GM23338 (cell line): ENCODE measurements around the gene KDM4B. TPM values are rescaled to one million over a fixed set of nuclear protein-coding genes. Genes with fewer than 3 reads are reported as not detected.

Source experiments
- ATAC-seq: fragments of 200-7000 bp; cut with Tn5 transposase; 3 replicates; pipeline ENCODE4 v1.9.1; 2020
- DNase-seq: peaks from one replicate; pipeline ENCODE4 v3.0.0-alpha.2; 2015; ENCODE audit warnings: low spot score
- H2AFZ ChIP-seq: fragments of 200-600 bp; sonication (generic); 2 replicates; pipeline ENCODE4 v1.8.0; 2016; ENCODE audit warnings: antibody characterized with exemption, mild to moderate bottlenecking, moderate library complexity
- H3F3A ChIP-seq: fragments of 200-600 bp; sonication (generic); replicated peaks from 2 replicates; pipeline ENCODE4 v1.8.0; 2017; ENCODE audit warnings: antibody characterized with exemption, mixed run types, low read depth
- H3K27ac ChIP-seq: fragments of 200-600 bp; sonication (generic); 2 replicates; pipeline ENCODE4 v1.6.1; 2016; ENCODE audit warnings: low read depth
- H3K27me3 ChIP-seq: fragments of 200-600 bp; sonication (generic); 2 replicates; pipeline ENCODE4 v1.8.0; 2016; ENCODE audit warnings: mild to moderate bottlenecking, mixed run types, moderate library complexity; ENCODE audit not compliant: insufficient read depth
- H3K36me3 ChIP-seq: fragments of 200-600 bp; sonication (generic); 2 replicates; pipeline ENCODE4 v1.8.0; 2016; ENCODE audit warnings: mild to moderate bottlenecking; ENCODE audit not compliant: insufficient read depth
- H3K4me1 ChIP-seq: fragments of 200-600 bp; sonication (generic); 2 replicates; pipeline ENCODE4 v1.8.0; 2016; ENCODE audit warnings: mild to moderate bottlenecking, moderate library complexity; ENCODE audit not compliant: insufficient read depth
- H3K4me2 ChIP-seq: fragments of 200-600 bp; sonication (generic); 2 replicates; pipeline ENCODE4 v1.7.1; 2017; ENCODE audit warnings: mixed run types
- H3K4me3 ChIP-seq: fragments of 200-600 bp; sonication (generic); 2 replicates; pipeline ENCODE4 v1.6.1; 2016; ENCODE audit warnings: mixed run types
- H3K79me2 ChIP-seq: fragments of 200-600 bp; sonication (generic); replicated peaks from 2 replicates; pipeline ENCODE4 v1.8.0; 2017; ENCODE audit warnings: mild to moderate bottlenecking; ENCODE audit not compliant: insufficient read depth
- H3K9me2 ChIP-seq: fragments of 200-600 bp; sonication (generic); 2 replicates; pipeline ENCODE4 v1.8.0; 2017; ENCODE audit not compliant: insufficient read depth
- H4K20me1 ChIP-seq: fragments of 200-600 bp; sonication (generic); replicated peaks from 2 replicates; pipeline ENCODE4 v1.8.0; 2017; ENCODE audit warnings: mild to moderate bottlenecking; ENCODE audit not compliant: insufficient read depth
- H3K27ac Mint-ChIP-seq: 2 replicates; pipeline ENCODE4 v1.8.0; 2020; ENCODE audit warnings: inconsistent platforms, mild to moderate bottlenecking, moderate library complexity, mixed read lengths
- H3K27me3 Mint-ChIP-seq: 3 replicates; pipeline ENCODE4 v1.8.0; 2022; ENCODE audit warnings: low read depth, mild to moderate bottlenecking, moderate library complexity, mixed read lengths, inconsistent platforms; ENCODE audit not compliant: insufficient read depth, poor library complexity
- H3K36me3 Mint-ChIP-seq: 3 replicates; pipeline ENCODE4 v1.8.0; 2021; ENCODE audit warnings: low read depth, mild to moderate bottlenecking, inconsistent platforms, moderate library complexity, mixed read lengths
- H3K4me1 Mint-ChIP-seq: 3 replicates; pipeline ENCODE4 v1.8.0; 2020; ENCODE audit warnings: mild to moderate bottlenecking, inconsistent platforms, mixed read lengths
- H3K4me3 Mint-ChIP-seq: 3 replicates; pipeline ENCODE4 v1.8.0; 2021; ENCODE audit warnings: moderate library complexity, mild to moderate bottlenecking, inconsistent platforms, mixed read lengths
- H3K9me3 Mint-ChIP-seq: 3 replicates; pipeline ENCODE4 v1.8.0; 2020; ENCODE audit warnings: moderate library complexity, mild to moderate bottlenecking, inconsistent platforms, mixed read lengths
- CREB1 ChIP-seq: fragments of 250-450 bp; sonication (Bioruptor Pico); IDR thresholded peaks from 2 replicates; pipeline ENCODE4 v1.5.0; 2020; ENCODE audit warnings: low read depth, mild to moderate bottlenecking, moderate library complexity
- EZH2 ChIP-seq: fragments of 200-600 bp; sonication (generic); IDR thresholded peaks from one replicate; pipeline ENCODE4 v1.8.0; 2017; ENCODE audit warnings: antibody characterized with exemption, mild to moderate bottlenecking, low read depth; ENCODE audit not compliant: unreplicated experiment
- JUNB ChIP-seq: IDR thresholded peaks from one replicate; pipeline ENCODE4 v1.6.1; 2016; ENCODE audit warnings: antibody characterized with exemption; ENCODE audit not compliant: unreplicated experiment
- NANOG ChIP-seq: IDR thresholded peaks from 2 replicates; pipeline ENCODE4 v1.6.1; 2016; ENCODE audit warnings: antibody characterized with exemption, borderline replicate concordance
- POLR2AphosphoS5 ChIP-seq: IDR thresholded peaks from 2 replicates; pipeline ENCODE4 v1.6.1; 2016; ENCODE audit warnings: antibody characterized with exemption, low read depth
- STAT1 ChIP-seq: IDR thresholded peaks from one replicate; pipeline ENCODE4 v1.6.1; 2016; ENCODE audit warnings: antibody characterized with exemption; ENCODE audit not compliant: unreplicated experiment
- ZNF114 ChIP-seq: fragments of 250-450 bp; sonication (Bioruptor Pico); IDR thresholded peaks from 2 replicates; pipeline ENCODE4 v1.5.0; 2020; ENCODE audit warnings: mild to moderate bottlenecking, moderate library complexity
- ZNF331 ChIP-seq: fragments of 250-450 bp; sonication (Bioruptor Pico); IDR thresholded peaks from 2 replicates; pipeline ENCODE4 v1.5.0; 2020; ENCODE audit warnings: low read depth, mild to moderate bottlenecking, moderate library complexity
- polyA plus RNA-seq: library from polyadenylated mRNA; unstranded; fragments of >200 nt; fragmentation: Nextera tagmentation; extraction: Ambion mirVana; gene quantifications from 2 replicates; pipeline ENCODE4 v1.2.1, GENCODE V29; 2016
- total RNA-seq: library from RNA; depleted of rRNA; stranded (reverse); fragments of >200 nt; shearing (Covaris generic); gene quantifications from 2 replicates; pipeline ENCODE4 v1.2.3, GENCODE V29; 2014
- TF ChIP-seq, protein P1 (sequence below), 2 experiments: fragments of 200-600 bp in 1 of 2; sonication (generic) in 1 of 2; conservative IDR thresholded peaks; 2 replicates each; pipeline versions ENCODE4 v1.5.1 to v1.6.1; 2016 to 2017; ENCODE audit warnings: antibody characterized with exemption in 2 of 2, low read depth in 2 of 2, mild to moderate bottlenecking in 2 of 2, moderate library complexity in 1 of 2
- TF ChIP-seq, protein P2 (sequence below): IDR thresholded peaks from one replicate; pipeline ENCODE4 v1.6.1; 2018; ENCODE audit warnings: antibody characterized with exemption; ENCODE audit not compliant: unreplicated experiment

Gene KDM4B
- total and polyA plus RNA-seq, 2 experiments from 2014 or later = 9.1 to 27.6 TPM

DNA sequence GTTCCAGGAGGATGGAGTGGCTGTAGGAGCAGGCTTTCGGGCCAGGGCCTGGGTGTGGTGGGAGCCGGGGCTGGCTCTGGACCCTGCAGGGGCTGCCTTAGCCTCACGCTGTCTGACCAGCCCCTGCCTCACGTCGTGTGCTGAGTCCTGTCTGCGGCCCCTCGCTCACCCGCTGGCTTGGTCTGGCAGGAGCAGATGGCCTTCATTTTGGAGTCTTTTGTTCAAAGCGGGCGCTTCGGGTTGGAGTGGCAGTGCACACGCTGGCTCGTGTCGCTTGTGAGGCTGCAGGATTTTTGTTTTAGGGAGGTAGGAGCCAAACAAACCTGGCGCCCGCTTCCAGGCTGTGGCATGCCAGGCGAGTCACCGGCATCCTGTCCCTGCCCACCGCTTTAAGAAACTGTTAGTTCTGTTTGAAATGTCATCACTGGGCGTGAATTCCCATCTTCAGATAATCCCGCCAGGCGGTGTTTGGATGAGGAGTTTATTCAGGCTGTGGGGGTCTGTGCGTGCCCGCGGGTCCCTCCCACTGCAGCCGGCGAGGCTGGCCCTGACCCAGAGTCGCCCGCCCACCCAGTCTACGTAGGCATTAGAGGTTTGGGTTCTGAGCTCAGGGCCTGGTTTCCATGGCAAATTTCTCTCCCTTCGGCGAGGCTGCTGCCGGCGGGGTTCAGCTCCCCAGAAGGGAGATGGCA is 89.8 kb downstream of the KDM4B start:
- H3K4me3 Mint-ChIP-seq = no peak overlapping the region
- H3K79me2 ChIP-seq = no peaks in the 10 kb centered on the region
- no peaks in the 10 kb centered on the region for H3K27me3 ChIP-seq

DNA sequence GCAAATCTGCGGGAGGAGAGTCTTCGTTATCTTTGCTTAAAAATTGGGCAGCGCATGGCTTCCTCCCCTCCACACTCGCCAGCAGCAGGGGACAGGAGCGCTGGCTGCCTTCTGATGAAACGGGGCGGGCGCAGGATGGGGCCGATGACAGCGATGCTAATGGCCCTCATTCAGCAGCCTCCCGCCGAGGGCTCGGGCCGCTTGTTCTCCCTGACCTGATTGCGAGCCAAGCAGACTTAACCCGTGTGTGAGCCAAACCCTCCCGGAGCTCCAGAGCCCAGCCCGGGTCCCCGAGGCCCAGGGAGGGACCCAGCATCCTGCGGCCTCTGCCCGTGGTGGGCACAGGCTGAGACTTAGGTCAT is 90.3 kb downstream of the KDM4B start:
- no peaks in the 10 kb centered on the region for H3K9me2 ChIP-seq
- no peak overlapping the region for H2AFZ ChIP-seq
- H3K4me3 Mint-ChIP-seq = no peak overlapping the region
- no peaks in the 10 kb centered on the region; the same call in 1 of the 2 replicates for H4K20me1 ChIP-seq
- H3K4me2 ChIP-seq = no peak overlapping the region
- no peaks in the 10 kb centered on the region for H3K79me2 ChIP-seq
- H3K36me3 Mint-ChIP-seq = peaks cover 27% of the 10 kb centered on the region
- H3F3A ChIP-seq = no peaks in the 10 kb centered on the region
- ATAC-seq (no peak), DNase-seq (no peak)
- 0 out of 3 replicates have a peak, but pooled peaks cover 3% of the 10 kb centered on the region for H3K4me1 Mint-ChIP-seq
- peaks cover 11% of the 10 kb centered on the region for H3K9me3 Mint-ChIP-seq
- H3K27me3 Mint-ChIP-seq = peaks cover 7% of the 10 kb centered on the region
- 0 out of 2 replicates have a peak, but pooled peaks cover 6% of the 10 kb centered on the region for H3K36me3 ChIP-seq
- H3K27ac ChIP-seq = no peak overlapping the region
- no peak overlapping the region for H3K4me3 ChIP-seq
- no peak overlapping the region; the same call in 1 of the 2 replicates for H3K27ac Mint-ChIP-seq
- H3K27me3 ChIP-seq = no peaks in the 10 kb centered on the region
- no peaks in the 10 kb centered on the region for H3K4me1 ChIP-seq
- TF ChIP-seq JUNB = no peak
- no peak for TF ChIP-seq ZNF114 (CRISPR knock-in tag)
- no peak for TF ChIP-seq STAT1
- TF ChIP-seq, protein P1, sequence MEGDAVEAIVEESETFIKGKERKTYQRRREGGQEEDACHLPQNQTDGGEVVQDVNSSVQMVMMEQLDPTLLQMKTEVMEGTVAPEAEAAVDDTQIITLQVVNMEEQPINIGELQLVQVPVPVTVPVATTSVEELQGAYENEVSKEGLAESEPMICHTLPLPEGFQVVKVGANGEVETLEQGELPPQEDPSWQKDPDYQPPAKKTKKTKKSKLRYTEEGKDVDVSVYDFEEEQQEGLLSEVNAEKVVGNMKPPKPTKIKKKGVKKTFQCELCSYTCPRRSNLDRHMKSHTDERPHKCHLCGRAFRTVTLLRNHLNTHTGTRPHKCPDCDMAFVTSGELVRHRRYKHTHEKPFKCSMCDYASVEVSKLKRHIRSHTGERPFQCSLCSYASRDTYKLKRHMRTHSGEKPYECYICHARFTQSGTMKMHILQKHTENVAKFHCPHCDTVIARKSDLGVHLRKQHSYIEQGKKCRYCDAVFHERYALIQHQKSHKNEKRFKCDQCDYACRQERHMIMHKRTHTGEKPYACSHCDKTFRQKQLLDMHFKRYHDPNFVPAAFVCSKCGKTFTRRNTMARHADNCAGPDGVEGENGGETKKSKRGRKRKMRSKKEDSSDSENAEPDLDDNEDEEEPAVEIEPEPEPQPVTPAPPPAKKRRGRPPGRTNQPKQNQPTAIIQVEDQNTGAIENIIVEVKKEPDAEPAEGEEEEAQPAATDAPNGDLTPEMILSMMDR (conservative IDR thresholded peaks at IDR 0.05; ENCODE audit: low read depth in 2 of 2) = no peak
- no peak for TF ChIP-seq NANOG
- TF ChIP-seq CREB1 (CRISPR knock-in tag) = no peak
- TF ChIP-seq POLR2AphosphoS5 = no peak
- no peak for TF ChIP-seq EZH2
- no peak for TF ChIP-seq ZNF331 (CRISPR knock-in tag)
- TF ChIP-seq, protein P2, sequence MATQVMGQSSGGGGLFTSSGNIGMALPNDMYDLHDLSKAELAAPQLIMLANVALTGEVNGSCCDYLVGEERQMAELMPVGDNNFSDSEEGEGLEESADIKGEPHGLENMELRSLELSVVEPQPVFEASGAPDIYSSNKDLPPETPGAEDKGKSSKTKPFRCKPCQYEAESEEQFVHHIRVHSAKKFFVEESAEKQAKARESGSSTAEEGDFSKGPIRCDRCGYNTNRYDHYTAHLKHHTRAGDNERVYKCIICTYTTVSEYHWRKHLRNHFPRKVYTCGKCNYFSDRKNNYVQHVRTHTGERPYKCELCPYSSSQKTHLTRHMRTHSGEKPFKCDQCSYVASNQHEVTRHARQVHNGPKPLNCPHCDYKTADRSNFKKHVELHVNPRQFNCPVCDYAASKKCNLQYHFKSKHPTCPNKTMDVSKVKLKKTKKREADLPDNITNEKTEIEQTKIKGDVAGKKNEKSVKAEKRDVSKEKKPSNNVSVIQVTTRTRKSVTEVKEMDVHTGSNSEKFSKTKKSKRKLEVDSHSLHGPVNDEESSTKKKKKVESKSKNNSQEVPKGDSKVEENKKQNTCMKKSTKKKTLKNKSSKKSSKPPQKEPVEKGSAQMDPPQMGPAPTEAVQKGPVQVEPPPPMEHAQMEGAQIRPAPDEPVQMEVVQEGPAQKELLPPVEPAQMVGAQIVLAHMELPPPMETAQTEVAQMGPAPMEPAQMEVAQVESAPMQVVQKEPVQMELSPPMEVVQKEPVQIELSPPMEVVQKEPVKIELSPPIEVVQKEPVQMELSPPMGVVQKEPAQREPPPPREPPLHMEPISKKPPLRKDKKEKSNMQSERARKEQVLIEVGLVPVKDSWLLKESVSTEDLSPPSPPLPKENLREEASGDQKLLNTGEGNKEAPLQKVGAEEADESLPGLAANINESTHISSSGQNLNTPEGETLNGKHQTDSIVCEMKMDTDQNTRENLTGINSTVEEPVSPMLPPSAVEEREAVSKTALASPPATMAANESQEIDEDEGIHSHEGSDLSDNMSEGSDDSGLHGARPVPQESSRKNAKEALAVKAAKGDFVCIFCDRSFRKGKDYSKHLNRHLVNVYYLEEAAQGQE = no peak

More for the DNA sequence above, 89.8 kb downstream of the KDM4B start:
- Histone ChIP-seq H3K27ac (no peak overlapping the region), H3K4me3 (no peak overlapping the region), H3K4me2 (no peak overlapping the region), H3K4me1 (no peaks in the 10 kb centered on the region), H3F3A (no peaks in the 10 kb centered on the region), H3K9me2 (no peaks in the 10 kb centered on the region), H3K36me3 (0 out of 2 replicates have a peak, but pooled peaks cover 6% of the 10 kb centered on the region), H4K20me1 (no peaks in the 10 kb centered on the region; the same call in 1 of the 2 replicates), H2AFZ (no peak overlapping the region)
- no peak for TF ChIP-seq ZNF114 (CRISPR knock-in tag)
- Mint-ChIP-seq H3K27me3 (peaks cover 7% of the 10 kb centered on the region), H3K36me3 (peaks cover 27% of the 10 kb centered on the region), H3K27ac (no peak overlapping the region; the same call in 1 of the 2 replicates), H3K4me1 (0 out of 3 replicates have a peak, but pooled peaks cover 3% of the 10 kb centered on the region), H3K9me3 (peaks cover 11% of the 10 kb centered on the region)
- ATAC-seq (peak; percentile 10; the same call in 2 of the 3 replicates), DNase-seq (no peak)
